ENCODE results near the gene DNAAF5. TPM values are rescaled to one million over a fixed set of nuclear protein-coding genes. Genes with fewer than 3 reads are reported as not detected.

The DNAAF5 gene
- total and polyA plus RNA-seq, 2 of the 13 experiments (the other 11 are each of a cell fraction or from before 2014, with no cell fraction given), result 11.9 to 21.5 TPM

- TF ChIP-seq ZNF574 (CRISPR knock-in tag; IDR thresholded peaks at IDR 0.05) (no peak), HNRNPLL (IDR thresholded peaks at IDR 0.05; ENCODE audit: low read depth, low read length, poor library complexity, severe bottlenecking) (no peak), TFAP4 (IDR thresholded peaks at IDR 0.05; ENCODE audit: borderline replicate concordance, low read depth) (no peak), E2F1 (CRISPR knock-in tag; IDR thresholded peaks at IDR 0.05) (no peak), NFIB (CRISPR knock-in tag; IDR thresholded peaks at IDR 0.05; ENCODE audit: borderline replicate concordance) (no peak), ZNF292 (CRISPR knock-in tag; IDR thresholded peaks at IDR 0.05; ENCODE audit: borderline replicate concordance, low read depth) (no peak)
These were observed 53.6 kb downstream of the DNAAF5 start (continued) for GRCh38 chr7:780081-780480.

- no peaks in the 10 kb centered on the region for H3K27me3 ChIP-seq (ENCODE audit: control insufficient read depth in 1 of 2, insufficient read depth in 2 of 2, low read length in 2 of 2)
- H2AFZ ChIP-seq (ENCODE audit: low read length), result no peak overlapping the region
- in situ Hi-C loops (cut with HindIII; ENCODE audit: extremely low pct_ligation_motif_present, low pct_unique_long_range_greater_than_20kb), result no loop called here
- ChIA-PET POLR2A (no interaction called here), CTCF (ENCODE audit: low intra/inter-chr PET ratio, low total read pairs) (no interaction called here)
- no peak for TF ChIP-seq RELA (CRISPR knock-in tag; IDR thresholded peaks at IDR 0.05)
- TF ChIP-seq ZNF709 (CRISPR knock-in tag; IDR thresholded peaks at IDR 0.05), result no peak
- no peak for TF ChIP-seq PRPF4 (IDR thresholded peaks at IDR 0.05; ENCODE audit: low read depth, low read length, poor library complexity, severe bottlenecking)
- no peak for TF ChIP-seq ARNTL (CRISPR knock-in tag; IDR thresholded peaks at IDR 0.05)
- no peak for TF ChIP-seq ZBTB37 (CRISPR knock-in tag; IDR thresholded peaks at IDR 0.05)
- H3K9me3 ChIP-seq (ENCODE audit: low read length), result no peaks in the 10 kb centered on the region
- BruUV-seq (replicated peaks), result no TSS peak
- H3K4me1 ChIP-seq (ENCODE audit: insufficient read depth, low read length), result no peaks in the 10 kb centered on the region
- intact Hi-C loops (cut with micrococcal nuclease; ENCODE audit: unreplicated experiment), result no loop called here
- H3K9ac ChIP-seq (ENCODE audit: insufficient read depth, low read depth, low read length), result no peak overlapping the region
- H3K4me3 ChIP-seq (replicated peaks in 1 of 3; ENCODE audit: insufficient read depth in 1 of 3, low read depth in 2 of 3, low read length in 3 of 3), result no peak overlapping the region
- H3K79me2 ChIP-seq (ENCODE audit: insufficient read depth, low read length), result no peaks in the 10 kb centered on the region
- DNase-seq (ENCODE audit: low spot score) (no peak), FAIRE-seq (no peak), ATAC-seq (no peak)
- H3K36me3 ChIP-seq (replicated peaks in 1 of 2; ENCODE audit: control insufficient read depth in 1 of 2, insufficient read depth in 2 of 2, low read length in 2 of 2), result peaks cover 16 to 80% of the 10 kb centered on the region in 2 experiments
- no peaks in the 10 kb centered on the region for H4K20me1 ChIP-seq (ENCODE audit: insufficient read depth, low read length)
- H3K27ac ChIP-seq (ENCODE audit: extremely low read length, insufficient read depth, low read length), result no peak overlapping the region
- 96% methylated on average over 10 of the region's 10 CpGs for WGBS (ENCODE audit: low lambda C conversion rate)
- H3K4me2 ChIP-seq (ENCODE audit: low read depth, low read length), result no peak overlapping the region
These were observed 54.0 kb downstream of the DNAAF5 start for GRCh38 chr7:780516-780915.

All from HepG2 (cell line).